Thymus (tissue), 11 donors: ENCODE measurements around the gene SLC35A2. TPM values are rescaled to one million over a fixed set of nuclear protein-coding genes. Genes with fewer than 3 reads are reported as not detected.
"Not testable (repeated sequence)": the region's sequence is repeated elsewhere in the genome, so short reads cannot be mapped to it uniquely, and the experiment has no call there.

ENCODE experiments used
- DNase-seq, 9 donors: peaks; one replicate each; pipeline ENCODE4 v3.0.0-alpha.2; 2013; ENCODE audit warnings: low spot score in 9 of 9, low read depth in 6 of 9, missing footprints in 1 of 9
- H3K27ac ChIP-seq, 2 donors: one replicate each; pipeline ENCODE4 v1.5.1; 2013; ENCODE audit warnings: control low read depth in 1 of 2, low read depth in 1 of 2, low read length in 1 of 2, mild to moderate bottlenecking in 1 of 2, moderate library complexity in 1 of 2
- H3K27me3 ChIP-seq, 2 donors: one replicate each; pipeline ENCODE4 v1.5.1; 2013; ENCODE audit warnings: low read length in 1 of 2; ENCODE audit not compliant: control insufficient read depth in 2 of 2, insufficient read depth in 1 of 2
- H3K36me3 ChIP-seq, 2 donors: one replicate each; pipeline ENCODE4 v1.5.1; 2013; ENCODE audit warnings: low read length in 1 of 2, mild to moderate bottlenecking in 1 of 2, moderate library complexity in 1 of 2; ENCODE audit not compliant: control insufficient read depth in 2 of 2, insufficient read depth in 2 of 2
- H3K4me1 ChIP-seq, 2 donors: one replicate each; pipeline ENCODE4 v1.5.1; 2013; ENCODE audit warnings: low read length in 2 of 2; ENCODE audit not compliant: control insufficient read depth in 2 of 2, insufficient read depth in 2 of 2
- H3K4me3 ChIP-seq, 2 donors: one replicate each; pipeline ENCODE4 v1.5.1; 2013; ENCODE audit warnings: low read length in 2 of 2, control low read depth in 1 of 2, mild to moderate bottlenecking in 1 of 2
- H3K9me3 ChIP-seq, 2 donors: one replicate each; pipeline ENCODE4 v1.5.1; 2013; ENCODE audit warnings: low read length in 1 of 2, mild to moderate bottlenecking in 1 of 2; ENCODE audit not compliant: control insufficient read depth in 2 of 2, insufficient read depth in 1 of 2
- polyA plus RNA-seq: library from polyadenylated mRNA; stranded (reverse); fragments of 200-250 nt; gene quantifications from one replicate; pipeline ENCODE4 v1.2.3, GENCODE V29; 2013
- total RNA-seq: library from RNA; stranded (reverse); fragments of 120-200 nt; gene quantifications from one replicate; pipeline ENCODE4 v1.2.4, GENCODE V29; 2013
- donor health status: healthy.

Gene SLC35A2
- total and polyA plus RNA-seq, 2 donors, result 8.4 to 13.3 TPM

DNA sequence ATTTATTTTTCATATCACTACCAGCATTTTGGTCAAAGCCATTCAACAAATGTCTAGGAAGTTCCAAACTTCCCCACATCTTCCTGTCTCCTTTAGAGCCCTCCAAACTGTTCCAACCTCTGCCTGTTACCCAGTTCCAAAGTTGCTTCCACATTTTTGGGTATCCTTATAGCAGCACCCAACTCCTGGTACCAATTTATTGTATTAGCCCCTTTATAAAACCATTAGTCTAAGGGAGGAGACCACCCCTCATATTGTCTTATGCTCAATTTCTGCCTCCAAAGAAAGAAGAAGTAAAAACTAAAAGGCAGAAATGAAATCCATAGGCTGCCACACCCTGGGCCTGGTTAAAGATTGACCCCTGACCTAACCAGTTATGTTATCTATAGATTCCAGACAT, 58.0 kb downstream of the SLC35A2 start:
- H3K4me1 ChIP-seq, H3K9me3 ChIP-seq, H3K27me3 ChIP-seq, DNase-seq, H3K4me3 ChIP-seq, H3K36me3 ChIP-seq, H3K27ac ChIP-seq: not testable (repeated sequence)

Other genes starting within 250 kb of the SLC35A2 start
- 34.7 TPM for gene WAS, start 227.8 kb downstream of the SLC35A2 start, total RNA-seq
- 40.1 TPM for gene WAS, start 227.8 kb downstream of the SLC35A2 start, polyA plus RNA-seq
- gene SUV39H1, start 214.9 kb downstream of the SLC35A2 start, total RNA-seq, result 7.6 TPM
- gene SUV39H1, start 214.9 kb downstream of the SLC35A2 start, polyA plus RNA-seq, result 5.0 TPM
- not detected for gene GLOD5, start 149.9 kb downstream of the SLC35A2 start, total RNA-seq
- 0.07 TPM for gene GLOD5, start 149.9 kb downstream of the SLC35A2 start, polyA plus RNA-seq
- 0.57 TPM for gene GATA1, start 125.1 kb downstream of the SLC35A2 start, total RNA-seq
- gene GATA1, start 125.1 kb downstream of the SLC35A2 start, polyA plus RNA-seq, result 0.14 TPM
- gene HDAC6, start 109.6 kb downstream of the SLC35A2 start, total RNA-seq, result 46.0 TPM
- gene HDAC6, start 109.6 kb downstream of the SLC35A2 start, polyA plus RNA-seq, result 109 TPM
- not detected for gene ERAS, start 85.1 kb downstream of the SLC35A2 start, total RNA-seq
- gene ERAS, start 85.1 kb downstream of the SLC35A2 start, polyA plus RNA-seq, result 0.09 TPM
- 0.33 TPM for gene PCSK1N, start 76.0 kb downstream of the SLC35A2 start, total RNA-seq
- 0.55 TPM for gene PCSK1N, start 76.0 kb downstream of the SLC35A2 start, polyA plus RNA-seq
- 60.9 TPM for gene TIMM17B, start 13.9 kb downstream of the SLC35A2 start, total RNA-seq
- 52.3 TPM for gene TIMM17B, start 13.9 kb downstream of the SLC35A2 start, polyA plus RNA-seq
- 81.0 TPM for gene PQBP1, start 13.7 kb downstream of the SLC35A2 start, total RNA-seq
- 86.0 TPM for gene PQBP1, start 13.7 kb downstream of the SLC35A2 start, polyA plus RNA-seq
- gene PIM2, start 7.4 kb upstream of the SLC35A2 start, total RNA-seq, result 54.2 TPM
- gene PIM2, start 7.4 kb upstream of the SLC35A2 start, polyA plus RNA-seq, result 75.4 TPM
- gene OTUD5, start 46.0 kb upstream of the SLC35A2 start, total RNA-seq, result 28.8 TPM
- gene OTUD5, start 46.0 kb upstream of the SLC35A2 start, polyA plus RNA-seq, result 62.4 TPM
- 0.19 TPM for gene KCND1, start 60.2 kb upstream of the SLC35A2 start, total RNA-seq
- 3.1 TPM for gene KCND1, start 60.2 kb upstream of the SLC35A2 start, polyA plus RNA-seq
- 19.5 TPM for gene GRIPAP1, start 90.6 kb upstream of the SLC35A2 start, total RNA-seq
- 37.0 TPM for gene GRIPAP1, start 90.6 kb upstream of the SLC35A2 start, polyA plus RNA-seq
- 9.1 TPM for gene TFE3, start 131.7 kb upstream of the SLC35A2 start, total RNA-seq
- gene TFE3, start 131.7 kb upstream of the SLC35A2 start, polyA plus RNA-seq, result 27.1 TPM
- gene CCDC120, start 147.4 kb upstream of the SLC35A2 start, total RNA-seq, result 0.71 TPM
- 4.4 TPM for gene CCDC120, start 147.4 kb upstream of the SLC35A2 start, polyA plus RNA-seq
- 4.1 TPM for gene PRAF2, start 162.4 kb upstream of the SLC35A2 start, total RNA-seq
- 24.6 TPM for gene PRAF2, start 162.4 kb upstream of the SLC35A2 start, polyA plus RNA-seq
- gene WDR45, start 168.2 kb upstream of the SLC35A2 start, total RNA-seq, result 27.3 TPM
- gene WDR45, start 168.2 kb upstream of the SLC35A2 start, polyA plus RNA-seq, result 103 TPM
- gene GPKOW, start 212.1 kb upstream of the SLC35A2 start, total RNA-seq, result 24.7 TPM
- 15.1 TPM for gene GPKOW, start 212.1 kb upstream of the SLC35A2 start, polyA plus RNA-seq